Uterine smooth muscle cell (primary cell): Measurements from ENCODE around the gene SNTB2. TPM values are rescaled to one million over a fixed set of nuclear protein-coding genes. Genes with fewer than 3 reads are reported as not detected.

ENCODE experiments used
- total RNA-seq: library from RNA; depleted of rRNA; stranded (reverse); fragments of >200 nt; gene quantifications from 2 replicates; pipeline ENCODE4 v1.2.3, GENCODE V29; 2014

The SNTB2 gene
- 70.2 and 92.4 TPM in 2 replicates for total RNA-seq

GRCh38 chr16:69186642-69187445, at the start of gene SNTB2:
SNTB2 (plus strand) TSS chr16:69187164; CDS start chr16:69187167, 3 bp downstream.

GRCh38 chr16:69310653-69311532, 123.9 kb downstream of the SNTB2 start, which contains the start of gene VPS4A:
VPS4A (plus strand) TSS chr16:69311350; CDS start chr16:69311512, 162 bp downstream.

GRCh38 chr16:69330286-69331109, 143.5 kb downstream of the SNTB2 start, which contains the start of gene PDF:
PDF (minus strand) TSS chr16:69330588; CDS start chr16:69330570, 18 bp downstream.

GRCh38 chr16:69339289-69340094, 152.5 kb downstream of the SNTB2 start, which contains the start of the genes COG8 and NIP7:
COG8 (minus strand) TSS chr16:69339564; CDS start chr16:69339552, 12 bp downstream.
NIP7 (plus strand) TSS chr16:69339772; CDS start chr16:69339830, 58 bp downstream.

GRCh38 chr16:69351309-69352027, 164.5 kb downstream of the SNTB2 start, which contains the start of gene TMED6:
TMED6 (minus strand) TSS chr16:69351786; CDS start chr16:69351753, 33 bp downstream.

Other genes with a start within 250 kb of the SNTB2 start
- 0.25 and 0.44 TPM in 2 replicates for gene HAS3, start 81.5 kb upstream of the SNTB2 start, total RNA-seq
- 48.4 and 52.8 TPM in 2 replicates for gene CHTF8, start 54.6 kb upstream of the SNTB2 start, total RNA-seq
- gene UTP4, start 54.5 kb upstream of the SNTB2 start, total RNA-seq = 17.1 and 22.9 TPM in 2 replicates
- 35.7 and 43.6 TPM in 2 replicates for gene VPS4A, start 124.2 kb downstream of the SNTB2 start, total RNA-seq
- gene PDF, start 143.4 kb downstream of the SNTB2 start, total RNA-seq = 21.6 and 30.3 TPM in 2 replicates
- 36.1 and 39.1 TPM in 2 replicates for gene COG8, start 152.4 kb downstream of the SNTB2 start, total RNA-seq
- 20.4 and 31.1 TPM in 2 replicates for gene NIP7, start 152.6 kb downstream of the SNTB2 start, total RNA-seq
- 0.11 TPM in 1 of 2 replicates, not detected in the other for gene TMED6, start 164.6 kb downstream of the SNTB2 start, total RNA-seq
- 11.6 and 12.3 TPM in 2 replicates for gene TERF2, start 198.8 kb downstream of the SNTB2 start, total RNA-seq
- 104 and 151 TPM in 2 replicates for gene CYB5B, start 237.5 kb downstream of the SNTB2 start, total RNA-seq